Activated naive CD4-positive, alpha-beta T cell treated with Interleukin-2 at 50 U/mL for 16 hours (primary cell): Measurements from ENCODE around the gene ARIH1.
"Not testable (repeated sequence)": the region's sequence is repeated elsewhere in the genome, so short reads cannot be mapped to it uniquely, and the experiment has no call there.

ENCODE experiments used
- DNase-seq: peaks from one replicate; pipeline ENCODE4 v3.0.0-alpha.2; 2020

The ARIH1 gene

DNA sequence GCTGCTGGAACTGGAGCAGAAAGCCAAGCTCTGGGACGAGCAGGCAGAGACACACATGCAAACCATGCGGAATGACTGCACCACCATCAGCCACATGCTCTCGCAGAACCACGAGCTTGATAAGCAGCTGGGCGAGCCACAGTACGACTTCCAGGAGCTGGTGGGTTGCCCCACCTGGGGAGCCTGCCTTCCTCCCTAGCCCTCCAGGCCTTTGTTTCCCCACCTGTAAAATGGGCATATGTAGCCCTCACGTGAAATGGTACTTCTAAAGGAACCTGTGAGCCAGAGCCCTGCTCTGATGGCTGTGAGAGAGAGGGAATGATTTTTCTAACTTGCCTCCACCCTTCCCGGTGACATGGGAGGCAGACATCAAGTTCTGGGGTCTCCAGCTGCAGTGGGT, 135.7 kb downstream of the ARIH1 start:
- DNase-seq, result no peak

GRCh38 chr15:72612324-72612723, 138.2 kb downstream of the ARIH1 start:
- not testable (repeated sequence) for DNase-seq

GRCh38 chr15:72614810-72615532, 140.8 kb downstream of the ARIH1 start:
- DNase-seq, result no peak

GRCh38 chr15:72615533-72616233, 141.6 kb downstream of the ARIH1 start:
- not testable (repeated sequence) for DNase-seq

GRCh38 chr15:72616491-72617210, 142.5 kb downstream of the ARIH1 start:
- no peak for DNase-seq

DNA sequence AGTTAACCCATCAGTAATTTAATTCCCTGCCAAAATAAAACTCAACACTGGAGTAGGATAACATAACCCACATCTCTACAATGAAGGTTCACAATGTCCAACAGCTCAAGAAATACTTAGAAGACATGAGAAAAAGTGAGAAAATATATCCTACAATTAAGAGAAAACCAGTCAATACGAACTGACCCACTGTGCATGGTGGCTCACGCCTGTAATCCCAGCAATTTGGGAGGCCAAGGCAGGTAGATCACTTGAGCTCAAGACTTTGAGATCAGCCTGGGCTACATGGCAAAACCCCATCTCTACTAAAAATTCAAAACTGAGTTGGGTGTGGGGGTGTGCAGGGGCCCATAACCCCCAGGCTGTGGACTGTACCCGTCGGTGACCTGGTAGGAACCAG, 149.7 kb downstream of the ARIH1 start:
- DNase-seq, result not testable (repeated sequence)

DNA sequence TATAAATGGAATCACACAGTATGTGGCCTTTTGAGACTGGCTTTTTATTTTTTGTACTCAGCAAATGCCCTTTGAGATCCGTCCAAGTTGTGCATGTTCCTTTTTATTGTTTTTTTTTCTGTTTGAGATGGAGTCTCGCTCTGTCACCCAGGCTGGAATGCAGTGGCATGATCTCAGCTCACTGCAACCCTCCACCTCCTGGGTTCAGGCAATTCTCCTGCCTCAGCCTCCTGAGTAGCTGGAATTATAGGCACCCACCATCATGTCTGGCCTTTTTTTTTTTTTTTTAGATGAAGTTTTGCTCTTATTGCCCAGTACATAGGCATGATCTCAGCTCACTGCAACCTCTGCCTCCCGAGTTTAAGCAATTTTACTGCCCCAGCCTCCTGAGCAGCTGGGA, 152.0 kb downstream of the ARIH1 start:
- not testable (repeated sequence) for DNase-seq

DNA sequence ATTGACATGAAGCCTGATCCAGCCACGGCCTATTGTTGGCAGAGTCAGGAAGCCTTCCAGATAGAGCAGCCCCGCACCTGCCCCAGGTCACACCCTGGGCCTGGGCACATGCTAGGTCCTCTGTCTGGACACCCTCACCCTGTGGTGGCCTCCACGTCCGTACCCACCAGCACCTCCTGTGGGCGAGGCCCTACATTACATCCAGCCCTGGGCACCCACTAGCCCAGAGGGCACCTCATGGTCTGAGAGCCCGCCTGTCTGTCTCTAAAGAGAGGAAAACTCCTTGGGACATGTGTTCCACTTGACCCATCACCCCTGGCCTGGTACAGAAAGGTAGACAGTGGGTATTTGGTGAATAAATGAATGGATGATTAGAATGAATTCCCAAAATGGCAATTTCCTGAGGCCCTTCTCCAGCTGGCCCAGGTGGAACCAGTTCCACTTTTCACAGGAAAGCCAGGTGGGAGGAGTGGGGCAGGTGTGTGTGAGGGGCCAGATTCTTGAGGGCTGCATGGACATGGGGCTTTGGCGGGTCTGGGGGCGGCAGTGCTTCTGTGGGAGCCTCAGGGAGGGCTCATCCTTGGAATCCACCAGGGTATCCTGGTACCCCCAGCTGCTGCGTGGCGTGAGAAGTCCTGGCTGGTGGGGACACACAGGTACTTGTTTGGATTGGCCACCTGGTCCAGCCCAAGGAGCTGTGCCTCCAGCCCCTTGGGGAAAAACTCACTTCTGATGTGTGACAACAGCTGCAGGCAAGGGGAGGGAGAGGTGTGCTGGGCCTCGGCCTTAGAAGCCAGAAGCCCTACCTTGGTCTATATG, 154.3 kb downstream of the ARIH1 start:
- not testable (repeated sequence) for DNase-seq

DNA sequence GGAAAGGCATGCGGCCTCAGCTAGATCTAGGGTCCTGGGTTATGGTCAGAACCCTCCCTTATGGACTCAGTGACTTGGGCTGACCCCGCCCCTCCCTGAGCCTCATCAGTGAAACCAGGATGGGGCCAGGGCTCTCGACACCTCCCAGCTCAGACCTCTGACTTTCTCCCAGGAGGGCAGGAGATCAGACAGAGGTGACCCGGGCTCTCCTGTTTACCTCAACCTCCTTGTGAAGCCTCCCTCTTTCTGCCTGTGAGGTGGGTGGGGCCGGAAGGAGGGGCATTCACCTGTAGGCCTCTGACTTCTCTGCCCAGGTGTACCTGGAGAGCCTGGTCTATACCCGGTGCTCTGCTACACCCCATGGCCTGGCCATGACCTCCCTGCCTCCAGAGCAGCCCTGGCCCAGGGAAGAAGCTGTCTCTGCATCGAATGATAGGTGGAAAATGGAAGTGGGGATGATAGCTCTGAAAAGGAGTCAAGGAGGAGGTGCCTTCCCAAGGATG, 155.0 kb downstream of the ARIH1 start:
- DNase-seq, result not testable (repeated sequence)

DNA sequence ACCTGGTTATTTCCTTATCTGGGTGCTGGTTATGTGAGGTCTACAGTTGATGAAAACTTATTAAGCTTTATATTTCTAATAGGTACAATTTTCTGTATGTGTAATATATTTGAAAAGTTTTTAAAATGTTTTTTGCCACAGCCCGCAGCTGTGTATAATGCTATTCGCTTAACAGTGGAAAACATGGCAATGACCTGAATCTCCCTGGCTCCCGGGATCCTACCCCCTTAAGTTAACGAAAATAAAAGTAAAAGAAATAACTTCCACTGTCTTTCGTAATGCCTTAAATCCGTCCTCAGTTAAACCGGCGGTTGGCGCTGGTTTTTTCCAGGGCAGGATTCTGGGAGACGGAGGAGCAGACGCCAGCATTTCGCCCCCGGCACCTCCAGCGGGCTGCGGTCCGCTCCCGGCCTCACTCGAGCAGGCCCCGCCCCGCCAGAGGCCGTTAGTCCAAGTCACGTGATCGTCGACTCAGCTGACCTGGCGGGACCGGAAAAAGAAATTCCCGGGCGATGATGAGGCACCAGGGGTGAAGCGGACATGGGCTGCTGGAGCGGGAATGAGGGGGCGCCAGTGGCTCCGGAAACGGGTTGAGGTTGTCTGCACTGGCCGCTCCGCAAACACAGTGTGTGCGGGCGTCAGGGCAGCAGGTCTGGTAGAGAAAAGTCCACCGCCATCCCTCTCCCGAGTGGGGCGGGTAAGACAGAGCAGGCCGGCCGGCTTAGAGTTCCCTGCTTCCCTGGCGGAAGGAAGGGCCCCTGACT, 162.6 kb downstream of the ARIH1 start:
- peak; percentile 72 for DNase-seq

- DNase-seq, result not testable (repeated sequence)
These were observed 165.8 kb downstream of the ARIH1 start for GRCh38 chr15:72639759-72640483.

DNA sequence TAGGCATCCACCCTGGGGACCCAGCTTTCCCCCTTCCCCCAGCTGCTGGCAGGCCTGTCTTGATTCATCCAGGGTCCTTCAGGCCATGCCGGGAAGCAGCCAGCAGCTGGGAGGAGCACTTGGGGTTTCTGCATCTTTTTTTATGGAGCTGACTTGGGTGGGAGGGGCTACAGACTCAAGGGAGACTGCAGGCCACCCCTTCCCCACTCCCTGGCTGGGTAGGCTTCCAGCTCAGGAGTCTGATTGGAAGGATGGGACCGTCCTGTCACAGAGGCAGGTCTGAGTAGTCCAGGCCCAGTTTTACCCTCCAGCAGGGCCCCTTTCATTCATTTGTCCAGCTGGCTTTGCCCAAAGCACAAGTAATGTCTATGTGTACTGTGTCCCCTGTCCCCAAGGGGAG, 168.1 kb downstream of the ARIH1 start:
- not testable (repeated sequence) for DNase-seq

- DNase-seq, result not testable (repeated sequence)
These were observed 174.6 kb downstream of the ARIH1 start for GRCh38 chr15:72648631-72649253.
